ENCODE data around the gene CPLX3.
"Not testable (repeated sequence)": the region's sequence is repeated elsewhere in the genome, so short reads cannot be mapped to it uniquely, and the experiment has no call there.

The CPLX3 gene, protein sequence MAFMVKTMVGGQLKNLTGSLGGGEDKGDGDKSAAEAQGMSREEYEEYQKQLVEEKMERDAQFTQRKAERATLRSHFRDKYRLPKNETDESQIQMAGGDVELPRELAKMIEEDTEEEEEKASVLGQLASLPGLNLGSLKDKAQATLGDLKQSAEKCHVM

GRCh38 chr15:74826364-74826819 is at the start of gene CPLX3:
TSS of gene CPLX3 (plus strand) at chr15:74826627. CDS start at chr15:74826704, 77 bp downstream.
- DNase-seq: peak; percentile 76

DNA sequence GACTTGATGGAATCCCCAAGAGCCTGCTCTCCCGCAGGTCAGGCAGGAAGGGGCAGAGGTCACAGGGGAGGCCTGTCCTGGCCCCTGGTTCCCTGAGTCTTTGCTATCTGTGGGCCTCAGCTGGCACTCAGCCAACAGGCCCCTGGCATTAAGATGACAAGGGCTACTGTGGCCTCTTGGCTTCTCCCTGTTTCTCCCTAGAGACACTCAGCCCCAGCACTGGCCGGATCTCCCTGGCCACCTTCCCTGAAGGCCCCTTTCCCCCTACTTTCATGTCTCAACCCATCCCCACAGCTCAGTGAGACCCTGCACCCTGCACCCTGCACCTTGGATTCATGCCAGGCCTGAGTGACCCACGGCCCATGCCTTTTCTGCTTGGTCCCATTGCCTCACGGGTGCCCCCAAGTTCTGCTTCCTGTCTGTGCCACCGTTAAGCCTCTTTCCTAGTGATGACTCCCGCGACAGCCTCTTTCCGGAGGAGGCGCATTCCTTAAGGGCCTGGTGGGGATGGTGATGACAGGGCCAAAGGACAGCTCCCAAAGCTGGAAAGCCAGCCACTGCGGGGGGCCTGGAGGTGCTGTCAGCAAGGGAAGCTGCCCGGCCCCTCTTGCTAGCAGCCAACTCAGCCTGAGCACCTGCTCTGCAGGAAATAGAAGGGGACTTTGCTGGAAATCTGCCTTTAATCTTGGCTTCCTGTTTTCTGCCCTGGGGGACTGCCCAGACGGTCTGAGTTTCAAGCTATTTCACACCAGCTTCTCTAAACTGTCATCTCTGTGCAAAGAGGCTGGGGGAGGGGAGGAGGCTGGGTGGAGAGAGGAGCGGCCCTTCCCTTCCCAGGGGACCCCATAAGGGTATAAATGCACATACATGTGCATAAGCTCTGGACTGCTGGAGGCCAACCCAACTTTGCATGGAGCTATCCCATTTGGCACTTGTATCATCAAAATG is 49.3 kb upstream of the CPLX3 start:
- DNase-seq: peak; percentile 90

DNA sequence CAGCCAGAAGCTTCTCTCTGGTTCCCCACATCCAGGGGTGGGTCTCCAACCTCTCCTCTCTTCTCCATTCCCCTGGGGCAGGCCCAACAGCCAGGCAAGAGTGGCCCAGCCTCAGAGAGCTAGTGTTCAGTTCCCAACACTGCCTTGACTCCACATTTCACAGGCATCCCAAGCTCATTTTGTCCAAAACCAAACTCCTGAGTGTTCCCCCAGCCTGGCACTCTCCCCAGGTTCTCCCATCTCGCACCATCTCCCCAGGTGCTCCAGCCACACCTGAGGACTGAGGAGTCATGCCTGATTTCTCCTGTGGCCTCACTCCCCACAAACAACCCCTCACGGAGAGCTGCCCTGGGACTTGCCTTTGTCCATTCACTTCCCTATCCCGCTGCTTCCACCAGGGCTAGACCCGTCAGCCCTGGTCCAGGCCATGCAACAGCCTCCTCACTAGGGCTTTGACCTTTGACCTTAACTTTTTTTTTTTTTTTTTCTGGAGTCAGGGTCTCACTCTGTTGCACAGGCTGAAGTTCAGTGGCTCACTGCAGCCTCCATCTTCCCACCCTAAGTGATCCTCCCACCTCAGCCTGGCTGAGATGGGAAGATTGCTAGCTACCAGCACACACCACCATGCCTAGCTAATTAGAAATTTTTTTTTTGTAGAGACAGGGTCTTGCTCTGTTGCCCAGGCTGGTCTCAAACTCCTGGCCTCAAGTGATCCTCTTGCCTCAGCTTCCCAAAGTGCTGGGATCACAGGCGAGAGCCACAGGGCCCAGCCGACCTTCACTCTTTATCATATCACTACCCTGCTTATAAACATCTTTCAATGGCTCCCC is 48.4 kb upstream of the CPLX3 start:
- no peak for DNase-seq

DNA sequence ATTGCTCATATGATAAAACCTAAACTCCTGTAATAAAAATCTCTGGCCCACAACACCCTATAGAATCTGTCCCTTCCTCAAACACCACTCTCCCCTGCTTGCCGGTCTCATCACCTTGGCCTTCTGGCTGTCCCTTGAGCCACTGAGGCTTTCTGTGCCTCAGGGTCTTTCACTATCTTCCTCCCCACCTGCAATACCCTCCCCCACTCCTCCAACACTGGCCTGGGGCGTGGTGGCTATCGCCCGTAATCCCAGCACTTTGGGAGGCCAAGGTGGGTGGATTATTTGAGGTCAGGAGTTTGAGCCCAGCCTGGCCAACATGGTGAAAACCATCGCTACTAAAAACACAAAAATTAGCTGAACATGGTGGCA is 47.8 kb upstream of the CPLX3 start:
- no peak for DNase-seq

GRCh38 chr15:74779162-74779648 is 47.2 kb upstream of the CPLX3 start:
- DNase-seq: no peak

DNA sequence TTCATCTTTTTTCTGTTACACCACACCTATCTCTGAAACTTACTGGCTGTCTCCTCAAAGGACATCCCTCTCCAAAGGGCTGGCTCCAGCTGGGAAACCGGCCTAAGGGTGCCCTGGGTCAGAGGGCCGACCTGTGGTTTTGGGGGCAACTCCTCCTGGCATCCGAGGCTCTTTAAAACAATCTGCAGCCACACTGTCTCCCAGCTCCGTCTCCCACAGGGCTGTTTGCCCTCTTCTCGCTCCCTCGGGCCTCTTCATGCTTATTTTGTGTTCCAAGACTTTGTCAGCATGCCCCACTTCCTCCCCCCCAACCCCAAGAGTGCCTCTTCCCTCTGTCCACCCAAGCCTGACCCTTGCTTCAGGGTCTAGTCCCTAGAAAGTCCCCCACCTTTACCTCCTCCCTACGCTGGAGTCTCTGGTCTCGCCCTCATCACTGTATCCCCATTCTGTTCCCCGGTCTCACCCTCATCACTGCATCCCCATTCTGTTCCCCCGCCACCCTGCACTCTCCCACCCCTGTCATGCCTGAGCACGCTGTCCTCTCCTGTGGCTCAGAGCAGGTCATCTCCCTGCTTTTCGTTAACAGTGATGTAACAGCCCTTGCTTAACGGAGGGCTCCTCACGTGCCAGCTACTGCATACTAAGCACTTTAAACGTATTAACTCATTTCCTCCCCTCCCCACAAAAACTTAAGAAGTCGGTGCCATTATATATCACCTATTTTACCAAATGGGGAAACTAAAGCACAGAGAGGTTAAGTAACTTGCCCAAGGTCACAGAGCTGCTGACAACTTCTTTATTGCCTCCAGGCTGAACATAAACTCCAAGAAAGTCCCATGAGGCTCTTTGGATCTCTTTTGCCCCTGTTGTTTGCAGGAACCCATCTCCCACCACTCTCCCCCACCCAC is 45.6 kb upstream of the CPLX3 start:
- DNase-seq: peak; percentile 40

DNA sequence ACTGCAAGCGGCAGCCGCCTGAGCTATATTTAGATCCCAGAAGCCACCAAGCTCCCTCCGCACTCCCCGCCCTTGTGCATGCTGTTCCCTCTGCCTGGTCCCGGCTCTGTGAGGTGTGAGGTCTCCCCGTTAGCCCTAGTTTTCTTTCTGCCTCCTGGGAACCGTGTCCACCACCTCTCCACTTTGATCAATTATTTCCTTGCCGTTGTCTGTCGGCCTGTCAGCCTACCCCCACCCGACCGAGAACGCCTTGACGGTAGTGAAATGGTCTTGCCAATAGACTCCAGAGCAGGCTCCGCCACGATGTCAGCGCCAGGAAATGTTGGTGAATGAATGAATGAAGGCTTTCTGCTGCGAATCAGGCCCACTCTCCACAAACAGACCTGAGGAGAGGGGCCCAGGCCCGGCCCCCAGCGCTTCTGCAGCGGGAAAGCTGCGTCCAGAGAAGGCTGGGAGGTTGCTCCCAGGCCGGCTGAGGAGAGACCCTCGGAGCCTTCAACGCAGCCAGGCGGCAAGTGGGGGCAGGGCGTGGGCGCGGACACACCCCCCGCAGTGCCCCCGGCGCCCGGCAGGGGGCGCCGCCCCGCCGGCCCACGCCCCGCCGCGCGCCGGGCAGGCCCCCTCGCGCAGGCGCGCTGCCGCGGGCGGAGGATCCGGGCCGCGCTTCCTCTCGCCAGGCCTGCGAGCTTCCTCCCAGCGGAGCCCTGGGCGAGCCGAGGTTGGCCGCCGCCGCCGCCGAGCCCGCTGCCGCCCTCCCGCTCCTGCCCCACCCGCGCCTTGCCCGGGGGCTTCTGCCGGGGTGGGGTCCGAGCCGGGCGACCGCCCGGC is 44.8 kb upstream of the CPLX3 start, which contains the start of gene CSK:
TSS of gene CSK (plus strand) at position 650 of the 828 bp plus-strand sequence. CDS start 16,218 bp downstream, outside the sequence.
- peak; percentile 94 for DNase-seq

GRCh38 chr15:74782259-74783071 is 44.0 kb upstream of the CPLX3 start:
- peak; percentile 76 for DNase-seq

GRCh38 chr15:74783072-74783807 is 43.2 kb upstream of the CPLX3 start:
- peak; percentile 98 for DNase-seq

GRCh38 chr15:74783808-74784175 is 42.6 kb upstream of the CPLX3 start:
- peak; percentile 55 for DNase-seq

- peak; percentile 66 for DNase-seq
These were observed 41.8 kb upstream of the CPLX3 start for GRCh38 chr15:74784426-74785193.

DNA sequence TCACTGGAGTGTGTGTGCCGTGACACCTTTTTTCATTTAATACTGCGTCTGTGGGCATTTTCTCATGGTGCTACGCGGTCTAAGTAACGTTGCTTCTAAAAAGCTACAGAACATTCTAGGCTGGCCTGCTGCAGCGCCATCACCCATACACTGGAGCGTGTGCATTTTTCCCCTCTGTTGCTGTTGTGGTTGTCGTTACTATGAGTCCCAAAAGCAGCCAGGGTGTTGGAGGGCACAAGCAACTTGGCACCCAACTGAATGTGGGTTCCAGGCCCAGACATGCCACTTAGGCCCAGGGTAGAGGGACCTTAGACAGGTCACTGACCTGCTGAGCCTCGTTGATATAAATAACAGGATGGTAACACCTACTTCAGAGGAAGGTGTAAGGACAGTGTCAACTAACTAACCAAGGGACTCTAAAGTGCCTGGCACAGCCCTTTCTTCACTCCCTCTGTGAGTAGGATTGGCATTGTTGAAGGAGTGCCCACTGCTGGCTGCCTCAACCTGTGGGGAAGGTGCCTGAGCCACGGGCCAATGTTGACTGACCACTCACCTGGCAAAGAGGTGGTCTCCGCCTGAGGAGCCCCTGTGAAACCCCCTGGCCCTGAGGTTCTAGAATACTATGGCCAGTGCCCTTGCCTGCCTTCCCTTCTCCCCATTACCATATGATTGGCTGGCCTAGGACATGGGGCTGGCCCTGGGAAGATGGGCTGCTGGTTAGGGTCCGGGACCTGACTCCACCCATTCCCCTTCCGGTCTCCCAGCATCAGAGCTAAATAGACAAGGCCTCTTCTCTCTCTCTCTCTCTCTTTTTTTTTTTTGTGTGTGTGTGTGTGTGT is 41.0 kb upstream of the CPLX3 start:
- peak; percentile 65 for DNase-seq

- DNase-seq: not testable (repeated sequence)
These were observed 40.3 kb upstream of the CPLX3 start for GRCh38 chr15:74786081-74786480.

DNA sequence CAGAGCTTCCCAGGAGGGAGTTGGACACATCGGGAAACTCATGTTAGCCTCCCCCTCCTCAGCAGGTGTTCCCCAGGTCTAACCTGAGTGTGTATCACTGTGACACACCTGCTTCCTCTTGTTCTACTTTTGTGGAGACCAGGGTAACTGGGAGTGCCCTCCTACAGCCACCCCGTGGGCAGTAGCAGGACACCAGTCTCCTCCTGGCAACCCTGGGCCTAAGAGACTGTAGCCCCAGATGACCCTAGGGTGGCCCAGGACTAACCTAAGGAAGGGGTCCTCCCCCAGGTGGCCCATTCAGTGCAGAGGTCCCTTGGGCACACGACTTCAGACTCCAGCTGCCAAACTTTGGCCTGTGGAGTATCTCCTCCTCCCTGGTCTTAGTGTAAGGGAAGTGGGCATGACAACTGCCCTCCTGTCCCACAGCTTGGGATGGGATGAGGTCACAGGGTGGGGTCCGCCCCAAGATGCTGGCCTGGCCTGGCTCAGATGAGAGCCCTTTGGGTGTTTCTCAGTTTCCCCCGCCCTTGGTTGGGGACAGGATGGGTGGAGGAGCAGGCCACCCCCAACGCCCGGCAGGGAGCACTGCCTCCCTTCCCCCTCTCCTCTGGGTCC is 39.8 kb upstream of the CPLX3 start:
- DNase-seq: peak; percentile 59

- peak; percentile 97 for DNase-seq
These were observed 39.0 kb upstream of the CPLX3 start for GRCh38 chr15:74787251-74788041.

DNA sequence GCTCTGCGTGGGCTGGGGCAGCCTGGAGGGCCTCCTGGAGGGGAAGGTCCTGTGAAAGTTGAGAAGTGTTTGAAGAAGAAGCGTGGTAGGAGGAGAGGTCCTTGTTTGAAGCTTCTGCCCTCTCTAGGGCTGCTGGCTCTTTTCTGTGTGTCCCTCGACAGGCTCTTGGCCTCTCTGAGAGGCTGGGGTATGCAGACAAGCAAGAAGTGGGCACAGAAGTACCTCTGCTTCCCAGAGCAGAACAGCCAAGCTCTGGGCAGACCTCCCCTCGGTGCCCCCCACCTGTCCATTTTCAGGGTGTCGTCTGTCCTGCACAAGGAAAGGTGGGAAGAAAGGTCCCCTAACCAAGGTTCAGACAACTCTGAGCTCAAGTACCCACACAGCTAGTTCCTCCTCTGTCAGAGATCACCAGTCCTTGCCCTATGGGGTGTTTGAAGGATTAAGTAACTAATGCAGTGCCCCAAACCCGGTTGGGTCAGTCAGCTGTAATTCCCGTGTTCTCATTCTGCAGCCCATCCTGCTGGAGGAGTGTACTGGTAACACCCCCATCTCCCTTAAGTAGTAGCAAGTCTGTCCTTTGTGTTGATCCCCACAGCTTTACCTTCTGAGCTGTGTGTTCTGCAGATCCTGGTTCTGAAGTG is 38.3 kb upstream of the CPLX3 start:
- DNase-seq: peak; percentile 35
